ENCODE measurements around the gene TTN.

GRCh38 chr2:178491612-178492011 lies 315.6 kb downstream of the TTN start:
- TF ChIP-seq POLR2A (IDR thresholded peaks at IDR 0.05; ENCODE audit: low read depth, low read length) (no peak), POLR2AphosphoS5 (IDR thresholded peaks at IDR 0.05; ENCODE audit: low read depth, low read length) (no peak)
